Ishikawa (cell line): ENCODE measurements around the gene SYNDIG1.

Experiments used
- CEBPB ChIP-seq: IDR thresholded peaks from 2 replicates; pipeline ENCODE4 v1.6.1; 2012
- EGR1 ChIP-seq: IDR thresholded peaks from 2 replicates; pipeline ENCODE4 v1.6.1; 2012
- EP300 ChIP-seq: IDR thresholded peaks from 2 replicates; pipeline ENCODE4 v1.6.1; 2012; ENCODE audit warnings: borderline replicate concordance
- FOXM1 ChIP-seq: IDR thresholded peaks from 2 replicates; pipeline ENCODE4 v1.6.1; 2012; ENCODE audit warnings: low read depth, borderline replicate concordance
- NFIC ChIP-seq: IDR thresholded peaks from 2 replicates; pipeline ENCODE4 v1.6.1; 2012
- RAD21 ChIP-seq: IDR thresholded peaks from 2 replicates; pipeline ENCODE4 v1.6.1; 2012; ENCODE audit warnings: low read depth
- TAF1 ChIP-seq: IDR thresholded peaks from 2 replicates; pipeline ENCODE4 v1.6.1; 2012; ENCODE audit warnings: low read depth, mild to moderate bottlenecking
- TCF12 ChIP-seq: IDR thresholded peaks from 2 replicates; pipeline ENCODE4 v1.6.1; 2012; ENCODE audit warnings: low read depth
- TEAD4 ChIP-seq: IDR thresholded peaks from 2 replicates; pipeline ENCODE4 v1.6.1; 2012
- YY1 ChIP-seq: IDR thresholded peaks from 2 replicates; pipeline ENCODE4 v1.6.1; 2012; ENCODE audit warnings: low read depth
- ZBTB7A ChIP-seq: IDR thresholded peaks from 2 replicates; pipeline ENCODE4 v1.6.1; 2012; ENCODE audit warnings: low read depth
- TF ChIP-seq, protein P1 (sequence below): IDR thresholded peaks from 2 replicates; pipeline ENCODE4 v1.6.1; 2012
- TF ChIP-seq, protein P2 (sequence below): IDR thresholded peaks from 2 replicates; pipeline ENCODE4 v1.6.1; 2012; ENCODE audit warnings: low read depth, mild to moderate bottlenecking
- TF ChIP-seq, protein P3 (sequence below): IDR thresholded peaks from 2 replicates; pipeline ENCODE4 v1.6.1; 2012

DNA sequence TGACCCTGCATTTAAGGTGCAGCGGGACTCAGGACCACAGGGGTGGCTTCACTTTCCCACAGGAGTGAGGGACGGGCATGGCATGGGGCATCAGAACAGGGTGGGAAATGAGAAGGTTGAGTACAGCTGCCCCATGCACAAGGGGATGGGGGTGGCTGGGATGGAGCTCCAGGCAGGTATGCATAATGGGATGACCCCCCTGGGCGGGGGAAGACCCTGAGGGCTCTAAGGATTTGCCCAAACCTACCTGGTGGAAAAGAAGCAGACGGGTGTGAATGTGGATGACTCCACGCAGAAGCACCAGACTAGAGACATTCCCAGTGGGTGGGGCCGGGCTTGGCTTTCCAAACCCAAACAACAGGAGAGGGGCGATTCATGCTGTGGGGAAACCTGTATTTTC lies 200.3 kb downstream of the SYNDIG1 start:
- no peak for TF ChIP-seq TEAD4
- no peak for TF ChIP-seq FOXM1
- no peak for TF ChIP-seq CEBPB
- TF ChIP-seq RAD21: no peak
- TF ChIP-seq, protein P1, sequence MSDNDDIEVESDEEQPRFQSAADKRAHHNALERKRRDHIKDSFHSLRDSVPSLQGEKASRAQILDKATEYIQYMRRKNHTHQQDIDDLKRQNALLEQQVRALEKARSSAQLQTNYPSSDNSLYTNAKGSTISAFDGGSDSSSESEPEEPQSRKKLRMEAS: no peak
- TF ChIP-seq, protein P2, sequence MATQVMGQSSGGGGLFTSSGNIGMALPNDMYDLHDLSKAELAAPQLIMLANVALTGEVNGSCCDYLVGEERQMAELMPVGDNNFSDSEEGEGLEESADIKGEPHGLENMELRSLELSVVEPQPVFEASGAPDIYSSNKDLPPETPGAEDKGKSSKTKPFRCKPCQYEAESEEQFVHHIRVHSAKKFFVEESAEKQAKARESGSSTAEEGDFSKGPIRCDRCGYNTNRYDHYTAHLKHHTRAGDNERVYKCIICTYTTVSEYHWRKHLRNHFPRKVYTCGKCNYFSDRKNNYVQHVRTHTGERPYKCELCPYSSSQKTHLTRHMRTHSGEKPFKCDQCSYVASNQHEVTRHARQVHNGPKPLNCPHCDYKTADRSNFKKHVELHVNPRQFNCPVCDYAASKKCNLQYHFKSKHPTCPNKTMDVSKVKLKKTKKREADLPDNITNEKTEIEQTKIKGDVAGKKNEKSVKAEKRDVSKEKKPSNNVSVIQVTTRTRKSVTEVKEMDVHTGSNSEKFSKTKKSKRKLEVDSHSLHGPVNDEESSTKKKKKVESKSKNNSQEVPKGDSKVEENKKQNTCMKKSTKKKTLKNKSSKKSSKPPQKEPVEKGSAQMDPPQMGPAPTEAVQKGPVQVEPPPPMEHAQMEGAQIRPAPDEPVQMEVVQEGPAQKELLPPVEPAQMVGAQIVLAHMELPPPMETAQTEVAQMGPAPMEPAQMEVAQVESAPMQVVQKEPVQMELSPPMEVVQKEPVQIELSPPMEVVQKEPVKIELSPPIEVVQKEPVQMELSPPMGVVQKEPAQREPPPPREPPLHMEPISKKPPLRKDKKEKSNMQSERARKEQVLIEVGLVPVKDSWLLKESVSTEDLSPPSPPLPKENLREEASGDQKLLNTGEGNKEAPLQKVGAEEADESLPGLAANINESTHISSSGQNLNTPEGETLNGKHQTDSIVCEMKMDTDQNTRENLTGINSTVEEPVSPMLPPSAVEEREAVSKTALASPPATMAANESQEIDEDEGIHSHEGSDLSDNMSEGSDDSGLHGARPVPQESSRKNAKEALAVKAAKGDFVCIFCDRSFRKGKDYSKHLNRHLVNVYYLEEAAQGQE: no peak
- no peak for TF ChIP-seq YY1
- TF ChIP-seq, protein P3, sequence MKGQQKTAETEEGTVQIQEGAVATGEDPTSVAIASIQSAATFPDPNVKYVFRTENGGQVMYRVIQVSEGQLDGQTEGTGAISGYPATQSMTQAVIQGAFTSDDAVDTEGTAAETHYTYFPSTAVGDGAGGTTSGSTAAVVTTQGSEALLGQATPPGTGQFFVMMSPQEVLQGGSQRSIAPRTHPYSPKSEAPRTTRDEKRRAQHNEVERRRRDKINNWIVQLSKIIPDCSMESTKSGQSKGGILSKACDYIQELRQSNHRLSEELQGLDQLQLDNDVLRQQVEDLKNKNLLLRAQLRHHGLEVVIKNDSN: no peak
- TF ChIP-seq EP300: no peak
- TF ChIP-seq TAF1: no peak
- no peak for TF ChIP-seq TCF12
- TF ChIP-seq NFIC: no peak
- TF ChIP-seq EGR1: no peak
- TF ChIP-seq ZBTB7A: no peak
